ENCODE measurements around the gene LYPD6B. TPM values are rescaled to one million over a fixed set of nuclear protein-coding genes. Genes with fewer than 3 reads are reported as not detected.

LYPD6B gene
- total RNA-seq, 2 donors from 2014 or later, result not detected

DNA sequence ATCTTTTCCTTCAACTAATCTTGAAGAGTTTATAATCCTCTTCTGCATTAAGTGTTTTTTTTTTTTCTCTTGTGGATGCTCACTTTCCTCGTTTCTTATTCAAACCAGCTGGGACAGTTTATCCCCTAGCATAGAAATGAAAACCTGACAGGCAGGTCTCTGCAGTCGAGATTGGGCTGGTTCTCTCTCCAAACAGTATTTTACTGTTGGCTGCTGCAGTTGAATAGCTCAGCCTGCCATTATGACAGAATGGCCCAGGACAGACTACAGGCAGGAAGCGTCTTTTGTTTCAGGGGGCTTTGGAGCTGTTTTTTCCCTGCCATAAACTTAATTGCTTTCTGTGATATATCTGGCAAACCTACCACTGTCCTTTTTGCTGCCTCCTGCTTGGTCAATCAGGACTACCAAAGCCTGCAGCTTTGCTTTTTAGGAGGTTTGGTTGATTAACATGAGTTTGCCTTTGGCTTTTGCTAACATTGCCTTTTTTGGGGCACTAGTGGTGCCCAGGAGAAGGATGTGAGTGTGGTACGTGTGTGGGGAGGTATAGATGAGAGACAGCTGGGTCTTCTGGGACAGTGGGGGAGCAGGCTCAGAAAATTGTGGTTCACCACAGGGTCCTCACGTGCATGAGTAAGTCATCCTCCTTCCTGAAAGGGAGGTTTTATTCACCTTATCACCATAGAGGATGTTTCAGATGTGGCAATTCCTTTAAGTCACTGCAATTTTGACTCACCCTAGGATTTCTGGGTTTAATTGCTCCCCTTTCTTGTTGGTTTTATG lies 128.7 kb downstream of the LYPD6B start:
- H3K27ac Mint-ChIP-seq, result no peak overlapping the region
- DNase-seq (ENCODE audit: low spot score), result no peak
- H3K4me1 Mint-ChIP-seq (ENCODE audit: low read depth in 2 of 2), result peaks cover 0 to 5% of the 10 kb centered on the region in 2 donors
- H3K9me3 Mint-ChIP-seq, result no peaks in the 10 kb centered on the region
- peaks cover 4 to 7% of the 10 kb centered on the region in 2 donors for H3K27me3 Mint-ChIP-seq
- peak in 1 of 2 donors; percentile 44 for ATAC-seq
- H3K36me3 Mint-ChIP-seq, result no peaks in the 10 kb centered on the region
- no peak overlapping the region for H3K4me3 Mint-ChIP-seq

DNA sequence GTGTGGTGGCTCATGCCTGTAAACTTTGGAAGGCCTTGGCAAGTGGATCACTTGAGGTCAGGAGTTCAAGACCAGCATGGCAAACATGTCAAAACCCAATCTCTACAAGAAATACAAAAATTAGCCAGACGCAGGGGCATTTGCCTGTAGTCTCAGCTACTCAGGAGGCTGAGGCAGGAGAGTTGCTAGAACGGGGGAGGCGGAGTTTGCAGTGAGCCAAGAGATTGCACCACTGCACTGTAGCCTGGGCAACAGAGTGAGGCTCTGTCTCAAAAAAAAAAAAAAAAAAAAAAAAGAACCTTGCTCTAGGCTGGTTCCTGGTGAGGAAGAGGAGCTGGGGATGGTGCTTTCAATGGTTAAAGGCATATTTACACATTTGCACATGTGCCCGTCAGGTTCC lies 129.4 kb downstream of the LYPD6B start:
- no peak for ATAC-seq
- H3K4me3 Mint-ChIP-seq, result no peak overlapping the region

DNA sequence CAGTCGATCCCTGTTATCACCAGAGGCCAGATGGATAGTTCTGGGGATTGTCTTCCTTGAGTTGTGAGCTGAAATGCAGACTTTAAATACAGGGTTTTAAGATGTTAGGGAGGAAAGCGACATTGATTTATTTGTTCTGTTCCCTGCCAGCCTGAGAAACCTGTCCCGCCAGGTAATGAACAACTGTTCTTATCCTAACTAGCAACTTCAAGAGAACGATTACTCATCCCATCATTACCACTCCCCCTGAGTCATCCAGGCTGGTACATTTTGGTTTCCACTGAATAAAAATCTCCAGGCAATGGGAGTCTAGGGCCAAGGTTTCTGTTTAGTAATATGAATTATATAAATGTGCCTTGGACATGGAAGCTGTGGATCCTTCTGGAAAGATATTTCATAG lies 131.2 kb downstream of the LYPD6B start:
- peaks cover 0 to 5% of the 10 kb centered on the region in 2 donors for H3K4me1 Mint-ChIP-seq (ENCODE audit: low read depth in 2 of 2)
- H3K9me3 Mint-ChIP-seq, result no peaks in the 10 kb centered on the region
- ATAC-seq (no peak), DNase-seq (ENCODE audit: low spot score) (no peak)
- no peaks in the 10 kb centered on the region for H3K36me3 Mint-ChIP-seq
- peaks cover 0 to 7% of the 10 kb centered on the region in 2 donors for H3K27me3 Mint-ChIP-seq
- H3K27ac Mint-ChIP-seq, result no peak overlapping the region
- no peak overlapping the region for H3K4me3 Mint-ChIP-seq

More for the DNA sequence above, 129.4 kb downstream of the LYPD6B start:
- Mint-ChIP-seq H3K9me3 (no peaks in the 10 kb centered on the region), H3K4me1 (ENCODE audit: low read depth in 2 of 2) (peaks cover 0 to 5% of the 10 kb centered on the region in 2 donors), H3K27ac (no peak overlapping the region), H3K27me3 (peaks cover 4 to 7% of the 10 kb centered on the region in 2 donors), H3K36me3 (no peaks in the 10 kb centered on the region)
- no peak for DNase-seq (ENCODE audit: low spot score)

DNA sequence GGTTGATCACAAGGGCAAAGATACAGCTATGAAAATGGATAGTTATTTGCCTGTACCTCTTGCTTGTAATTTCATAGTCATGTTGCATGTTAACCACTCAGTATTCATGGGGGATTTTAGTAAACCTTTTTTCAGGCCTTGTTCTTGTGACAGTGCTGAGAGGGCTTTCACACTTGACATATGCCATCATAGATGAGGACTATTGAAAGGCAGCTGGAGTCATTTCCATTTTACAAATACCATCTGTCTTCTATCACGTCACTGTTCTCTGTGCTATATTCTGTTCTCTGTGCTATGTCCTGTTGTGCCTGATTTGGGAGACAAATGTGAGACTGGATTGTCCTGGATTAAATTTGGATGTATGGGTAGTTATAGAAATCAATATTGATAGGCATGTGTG lies 131.7 kb downstream of the LYPD6B start:
- DNase-seq (ENCODE audit: low spot score), result no peak
- no peaks in the 10 kb centered on the region for H3K9me3 Mint-ChIP-seq
- no peak for ATAC-seq
- H3K4me3 Mint-ChIP-seq, result no peak overlapping the region
- H3K4me1 Mint-ChIP-seq (ENCODE audit: low read depth in 2 of 2), result peaks cover 0 to 5% of the 10 kb centered on the region in 2 donors
- H3K36me3 Mint-ChIP-seq, result no peaks in the 10 kb centered on the region
- peaks cover 0 to 7% of the 10 kb centered on the region in 2 donors for H3K27me3 Mint-ChIP-seq
- no peak overlapping the region for H3K27ac Mint-ChIP-seq

DNA sequence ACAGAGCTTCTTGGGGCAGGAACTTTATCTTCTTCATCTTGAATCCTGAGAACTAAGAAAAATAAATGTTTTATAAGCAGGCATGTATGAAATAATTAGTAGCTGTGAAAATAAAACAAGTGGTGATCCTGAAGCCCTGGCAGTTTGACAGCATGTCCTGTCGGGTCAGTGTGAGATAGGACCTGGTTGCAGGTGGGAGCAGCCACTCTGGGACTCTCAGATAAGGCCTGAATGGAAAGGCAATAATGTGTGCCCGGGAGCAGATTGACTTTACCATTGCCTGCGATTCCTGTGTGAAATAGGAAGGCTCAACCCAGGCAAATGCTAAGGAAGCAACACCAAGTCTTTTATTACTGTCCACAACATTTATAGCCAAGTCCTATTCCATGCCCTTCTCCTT lies 132.4 kb downstream of the LYPD6B start:
- no peaks in the 10 kb centered on the region for H3K9me3 Mint-ChIP-seq
- H3K27me3 Mint-ChIP-seq, result peaks cover 0 to 7% of the 10 kb centered on the region in 2 donors
- DNase-seq (ENCODE audit: low spot score) (no peak), ATAC-seq (no peak)
- peaks cover 0 to 5% of the 10 kb centered on the region in 2 donors for H3K4me1 Mint-ChIP-seq (ENCODE audit: low read depth in 2 of 2)
- no peak overlapping the region for H3K27ac Mint-ChIP-seq
- H3K36me3 Mint-ChIP-seq, result no peaks in the 10 kb centered on the region
- H3K4me3 Mint-ChIP-seq, result no peak overlapping the region

DNA sequence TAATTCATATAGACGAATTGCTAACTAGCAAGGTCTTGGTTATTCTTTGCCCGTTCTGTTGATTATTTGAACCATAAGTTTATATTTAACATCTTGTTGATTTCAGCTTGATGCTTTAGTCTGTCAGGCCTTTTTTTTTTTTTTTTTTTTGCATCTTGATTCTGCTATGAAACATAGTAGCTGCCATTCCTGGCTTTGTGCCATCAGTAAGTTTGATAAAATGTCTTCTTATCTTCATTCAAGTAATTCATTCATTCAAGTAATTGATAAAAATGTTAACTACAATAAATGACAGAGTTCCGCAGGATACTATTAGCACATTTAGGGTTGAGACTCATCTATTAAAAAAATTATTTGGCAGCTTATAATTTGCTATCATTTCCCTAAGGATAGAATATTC lies 134.7 kb downstream of the LYPD6B start:
- ATAC-seq (no peak), DNase-seq (ENCODE audit: low spot score) (no peak)
- Mint-ChIP-seq H3K36me3 (no peaks in the 10 kb centered on the region), H3K9me3 (no peaks in the 10 kb centered on the region), H3K27ac (no peak overlapping the region), H3K4me3 (no peak overlapping the region), H3K27me3 (peaks cover 0 to under 1% of the 10 kb centered on the region in 2 donors), H3K4me1 (ENCODE audit: low read depth in 2 of 2) (no peaks in the 10 kb centered on the region)

DNA sequence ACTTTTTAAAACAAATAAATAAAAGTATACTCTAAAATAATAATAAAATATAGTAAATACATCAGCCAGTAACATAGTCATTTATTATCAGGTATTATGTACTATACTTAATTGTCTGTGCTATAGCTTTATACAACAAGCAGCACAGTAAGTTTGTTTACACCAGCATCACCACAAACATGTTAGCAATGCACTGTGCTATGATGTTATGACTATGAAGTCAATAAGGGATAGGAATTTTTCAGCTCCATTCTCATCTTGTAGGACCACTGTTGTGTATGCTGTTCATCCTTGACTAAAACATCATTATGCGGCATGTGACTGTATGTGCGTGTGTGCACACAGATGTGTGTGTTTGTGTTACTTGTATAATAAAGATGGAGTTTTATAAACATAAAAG lies 137.5 kb downstream of the LYPD6B start:
- ATAC-seq (no peak), DNase-seq (ENCODE audit: low spot score) (no peak)
- Mint-ChIP-seq H3K9me3 (peaks cover 4% of the 10 kb centered on the region), H3K36me3 (no peaks in the 10 kb centered on the region), H3K27me3 (peaks cover 4 to 8% of the 10 kb centered on the region in 2 donors), H3K27ac (no peak overlapping the region), H3K4me3 (no peak overlapping the region), H3K4me1 (ENCODE audit: low read depth in 2 of 2) (no peaks in the 10 kb centered on the region)

DNA sequence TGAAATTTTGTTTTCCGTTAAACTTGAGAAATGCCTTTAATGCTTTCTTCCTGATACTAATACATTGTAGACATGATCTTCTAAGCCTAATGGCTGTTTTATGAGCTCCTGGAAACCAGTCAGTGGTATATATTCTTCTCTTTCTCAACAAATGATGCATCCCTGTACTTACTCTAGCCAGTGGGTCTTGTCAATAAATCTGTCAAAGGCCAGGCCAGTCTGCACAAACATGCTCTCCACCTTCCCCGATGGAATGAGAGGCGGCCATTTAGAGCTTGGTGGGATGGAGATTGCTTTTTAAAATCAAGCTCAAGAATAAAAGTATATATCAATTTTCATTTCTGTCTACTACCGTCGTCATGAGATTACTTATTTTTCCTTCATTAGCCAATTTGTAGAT lies 140.1 kb downstream of the LYPD6B start:
- H3K27ac Mint-ChIP-seq, result no peak overlapping the region
- no peaks in the 10 kb centered on the region for H3K36me3 Mint-ChIP-seq
- peaks cover 4 to 8% of the 10 kb centered on the region in 2 donors for H3K27me3 Mint-ChIP-seq
- DNase-seq (ENCODE audit: low spot score) (no peak), ATAC-seq (no peak)
- H3K4me1 Mint-ChIP-seq (ENCODE audit: low read depth in 2 of 2), result no peaks in the 10 kb centered on the region
- H3K4me3 Mint-ChIP-seq, result no peak overlapping the region
- H3K9me3 Mint-ChIP-seq, result peaks cover 4% of the 10 kb centered on the region

DNA sequence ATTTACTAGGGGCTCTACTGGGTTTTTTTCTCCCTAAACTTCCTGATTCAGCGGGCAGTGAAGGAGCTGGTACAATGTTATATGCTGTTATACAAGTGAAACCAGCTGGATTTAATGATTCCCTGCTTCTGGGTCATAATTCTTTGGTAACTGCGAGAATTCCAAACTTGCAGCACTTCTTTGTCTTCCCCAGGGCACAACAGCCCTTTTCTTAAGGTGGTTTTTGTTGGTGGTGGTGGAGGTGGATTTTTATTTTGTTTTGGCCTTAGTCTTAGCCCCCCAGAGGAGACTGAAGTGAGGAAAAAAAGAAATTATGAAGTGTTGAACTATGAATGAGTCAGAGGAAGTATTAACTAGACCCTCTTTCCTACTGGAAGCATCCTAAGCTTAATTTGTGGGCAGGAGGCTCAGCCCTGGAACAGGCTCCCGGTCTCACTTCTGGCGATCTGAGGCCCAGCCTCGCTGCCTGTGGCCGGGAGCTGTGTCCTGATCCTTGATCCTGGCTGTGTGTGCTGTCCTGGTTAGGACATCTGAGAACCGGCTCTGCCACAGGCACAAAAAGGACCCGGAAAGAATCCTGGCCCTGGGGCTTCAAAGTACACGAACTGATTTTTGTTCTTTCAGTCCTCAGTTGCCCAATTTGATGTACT lies 141.9 kb downstream of the LYPD6B start:
- Mint-ChIP-seq H3K9me3 (peaks cover 4% of the 10 kb centered on the region), H3K36me3 (no peaks in the 10 kb centered on the region), H3K27me3 (peaks cover 4 to 8% of the 10 kb centered on the region in 2 donors), H3K27ac (no peak overlapping the region), H3K4me3 (no peak overlapping the region), H3K4me1 (ENCODE audit: low read depth in 2 of 2) (no peaks in the 10 kb centered on the region)
- ATAC-seq, result no peak
- DNase-seq (ENCODE audit: low spot score), result no peak

DNA sequence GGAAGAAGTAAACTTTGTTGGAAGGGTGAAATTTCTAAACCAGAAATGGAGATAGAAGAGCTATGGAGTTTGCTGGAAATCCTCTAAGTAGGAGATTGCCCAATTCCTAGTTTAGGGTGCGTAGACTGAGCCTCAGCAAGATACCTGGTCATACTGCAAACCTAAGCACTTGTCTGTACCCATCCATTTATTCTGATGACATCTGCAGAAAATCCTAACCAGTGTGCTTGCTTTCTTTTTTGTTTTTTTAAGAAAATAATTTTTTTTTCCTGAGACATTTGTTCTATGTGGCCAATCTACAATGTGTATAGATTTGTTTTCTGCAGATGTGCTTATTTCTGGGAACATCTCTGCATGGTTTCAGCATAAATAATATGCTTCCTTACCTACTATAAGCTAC lies 144.7 kb downstream of the LYPD6B start:
- Mint-ChIP-seq H3K27ac (no peak overlapping the region), H3K4me1 (ENCODE audit: low read depth in 2 of 2) (no peaks in the 10 kb centered on the region), H3K27me3 (peaks cover 4 to 8% of the 10 kb centered on the region in 2 donors), H3K4me3 (no peak overlapping the region), H3K9me3 (peaks cover 4% of the 10 kb centered on the region), H3K36me3 (no peaks in the 10 kb centered on the region)
- DNase-seq (ENCODE audit: low spot score) (no peak), ATAC-seq (no peak)

DNA sequence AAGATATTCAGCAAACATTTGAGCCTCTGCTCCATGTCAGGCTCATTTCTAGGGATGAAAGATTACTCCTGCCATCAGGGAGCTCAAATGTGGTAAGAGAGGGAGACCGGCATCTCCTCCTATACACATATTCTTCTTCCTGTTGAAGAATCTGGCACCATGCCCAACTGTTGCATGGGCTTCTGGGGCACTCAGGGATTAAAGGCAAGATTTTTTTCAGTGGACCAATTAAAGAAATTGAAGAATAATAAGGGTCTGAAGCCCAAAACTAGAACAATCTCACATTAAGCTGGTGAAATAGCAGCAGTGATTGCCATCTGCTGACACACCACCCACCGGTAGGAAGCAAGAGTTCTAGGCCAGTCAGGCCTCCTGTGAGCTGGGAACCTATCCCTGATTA lies 146.5 kb downstream of the LYPD6B start:
- Mint-ChIP-seq H3K4me1 (ENCODE audit: low read depth in 2 of 2) (no peaks in the 10 kb centered on the region), H3K4me3 (no peak overlapping the region), H3K9me3 (no peaks in the 10 kb centered on the region), H3K27me3 (no peaks in the 10 kb centered on the region), H3K27ac (no peak overlapping the region), H3K36me3 (no peaks in the 10 kb centered on the region)
- ATAC-seq (no peak), DNase-seq (ENCODE audit: low spot score) (no peak)

DNA sequence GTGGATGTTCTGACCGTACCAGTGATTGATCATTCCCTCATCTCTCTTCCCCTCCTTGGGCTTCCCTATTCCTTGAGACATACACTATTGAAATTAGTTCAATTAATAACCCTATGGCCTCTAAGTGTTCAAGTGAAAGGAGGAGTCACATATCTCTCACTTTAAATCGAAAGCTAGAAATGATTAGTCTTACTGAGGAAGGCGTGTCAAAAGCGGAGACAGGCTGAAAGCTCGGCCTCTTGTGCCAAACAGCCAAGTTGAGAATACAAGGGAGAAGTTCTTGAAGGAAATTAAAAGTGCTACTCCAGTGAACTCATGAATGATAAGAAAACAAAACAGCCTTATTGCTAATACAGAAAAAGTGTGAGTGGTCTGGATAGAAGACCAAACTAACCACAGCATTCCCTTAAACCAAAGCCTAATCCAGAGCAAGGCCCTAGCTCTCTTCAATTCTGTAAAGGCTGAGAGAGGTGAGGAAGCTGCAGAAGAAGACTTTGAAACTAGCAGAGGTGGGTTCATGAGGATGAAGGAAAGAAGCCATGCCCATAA lies 147.5 kb downstream of the LYPD6B start:
- ATAC-seq, result no peak
- no peaks in the 10 kb centered on the region for H3K9me3 Mint-ChIP-seq
- H3K4me1 Mint-ChIP-seq (ENCODE audit: low read depth in 2 of 2), result no peaks in the 10 kb centered on the region

DNA sequence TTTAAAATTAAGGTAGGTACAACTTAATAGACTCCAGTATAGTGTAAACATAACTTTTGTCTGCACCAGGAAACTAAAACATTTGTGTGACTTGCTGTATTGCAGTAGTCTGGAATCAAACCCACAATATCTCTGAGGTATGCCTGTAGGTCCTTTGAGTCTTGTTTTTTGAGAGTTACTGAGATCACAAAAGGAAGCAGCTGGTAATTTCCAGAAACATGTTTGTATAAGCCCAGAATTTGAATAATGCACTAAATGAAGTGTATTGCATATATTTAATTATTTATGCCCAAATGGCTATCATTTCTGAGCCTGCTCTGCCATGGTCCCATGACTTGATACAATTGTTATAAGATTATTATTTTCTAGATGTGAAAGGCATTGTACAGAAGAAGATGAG lies 148.6 kb downstream of the LYPD6B start:
- DNase-seq (ENCODE audit: low spot score) (no peak), ATAC-seq (no peak)
- H3K9me3 Mint-ChIP-seq, result no peaks in the 10 kb centered on the region
- H3K4me1 Mint-ChIP-seq (ENCODE audit: low read depth in 2 of 2), result no peaks in the 10 kb centered on the region
- H3K27ac Mint-ChIP-seq, result no peak overlapping the region
- no peaks in the 10 kb centered on the region for H3K36me3 Mint-ChIP-seq
- H3K27me3 Mint-ChIP-seq, result no peaks in the 10 kb centered on the region
- H3K4me3 Mint-ChIP-seq, result no peak overlapping the region

More for the DNA sequence above, 147.5 kb downstream of the LYPD6B start:
- Mint-ChIP-seq H3K27me3 (no peaks in the 10 kb centered on the region), H3K27ac (no peak overlapping the region), H3K36me3 (no peaks in the 10 kb centered on the region), H3K4me3 (no peak overlapping the region)
- no peak for DNase-seq (ENCODE audit: low spot score)

DNA sequence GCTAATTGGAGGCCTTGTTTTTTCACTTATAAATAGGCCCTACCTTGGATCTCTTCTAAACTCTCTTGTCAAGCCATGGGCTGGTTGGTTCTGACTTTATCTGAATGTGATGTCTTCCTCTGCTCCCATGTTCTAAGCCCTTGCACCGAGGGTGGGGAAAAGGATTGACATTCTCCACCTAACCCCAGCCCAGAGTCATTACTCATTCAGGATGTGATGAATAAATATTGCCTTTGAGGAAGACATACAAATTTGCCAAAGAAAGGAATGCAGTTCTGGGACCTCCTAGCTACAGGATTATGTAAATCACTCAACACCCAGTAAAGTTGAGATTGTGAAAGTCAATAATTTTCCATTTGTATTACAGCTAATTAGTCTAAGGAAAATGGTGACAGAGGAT lies 149.8 kb downstream of the LYPD6B start:
- no peak overlapping the region for H3K4me3 Mint-ChIP-seq
- no peaks in the 10 kb centered on the region for H3K36me3 Mint-ChIP-seq
- H3K9me3 Mint-ChIP-seq, result no peaks in the 10 kb centered on the region
- ATAC-seq (no peak), DNase-seq (ENCODE audit: low spot score) (no peak)
- no peak overlapping the region for H3K27ac Mint-ChIP-seq
- peaks cover 0 to 4% of the 10 kb centered on the region in 2 donors for H3K27me3 Mint-ChIP-seq
- H3K4me1 Mint-ChIP-seq (ENCODE audit: low read depth in 2 of 2), result no peaks in the 10 kb centered on the region

Data from natural killer cell treated with Interleukin-12 subunit alpha and Interleukin-12 subunit beta and Interleukin-15 and Interleukin-18, amount 100 ng/mL, for 72 hours (primary cell).